ENCODE data around the gene ALOX15.

- TF ChIP-seq POLR2A (IDR thresholded peaks at IDR 0.05; ENCODE audit: low read depth, low read length): no peak
- TF ChIP-seq TAF1 (IDR thresholded peaks at IDR 0.05; ENCODE audit: borderline replicate concordance, low read depth, low read length): no peak
These were observed 59.4 kb downstream of the ALOX15 start for GRCh38 chr17:4582101-4582501.
